ENCODE measurements around the gene TENM3. TPM values are rescaled to one million over a fixed set of nuclear protein-coding genes. Genes with fewer than 3 reads are reported as not detected.

Gene TENM3
- total and polyA plus RNA-seq, 2 of the 8 experiments (the other 6 are each of a cell fraction or from before 2014, with no cell fraction given), result 36.9 to 69.3 TPM

DNA sequence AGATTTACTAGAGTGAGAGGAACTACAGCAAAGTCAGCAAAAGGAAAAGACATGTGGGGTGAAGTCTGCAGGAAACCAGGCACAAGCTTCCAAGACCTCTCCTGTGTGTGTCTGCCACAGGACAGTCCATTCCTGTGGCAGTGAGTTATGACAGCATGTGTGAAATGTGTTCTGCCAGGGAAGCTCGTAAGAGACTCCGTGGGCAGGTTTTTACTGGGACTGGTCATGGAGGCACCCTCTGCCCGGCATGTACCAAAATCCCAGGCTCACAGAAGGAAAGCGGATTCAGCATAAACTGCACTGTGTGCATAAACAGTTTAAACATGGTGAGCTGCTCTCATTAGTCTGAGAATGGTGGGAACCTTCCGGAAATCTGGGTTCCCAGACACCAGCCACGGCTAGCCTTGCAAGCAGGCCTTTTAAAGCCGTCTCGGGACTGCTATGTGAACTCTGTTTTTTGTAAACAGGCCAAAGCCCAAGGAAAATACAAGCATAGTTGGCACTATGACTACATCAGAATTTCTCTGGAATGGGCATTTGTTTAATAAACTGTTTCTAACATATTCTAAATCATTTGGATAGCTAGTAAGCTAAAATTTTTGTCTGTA lies 288.5 kb downstream of the TENM3 start:
- FAIRE-seq (no peak), DNase-seq (ENCODE audit: low read depth in 1 of 2, low spot score in 2 of 2) (no peak)
- POLR2A ChIA-PET (ENCODE audit: partially characterized antibody), result interaction anchor here (1.0 to 1.5 kb wide), 2 partner anchors 8 to 34 kb away, joined by 3 read pairs; no protein-coding TSS in a partner anchor
- no peak overlapping the region for H2BK120ac ChIP-seq (replicated peaks; ENCODE audit: low read depth, low read length)
- no peak overlapping the region for H2AFZ ChIP-seq (ENCODE audit: low read length)
- peaks cover 4% of the 10 kb centered on the region; the same call in 1 of the 2 replicates for H3K79me1 ChIP-seq (ENCODE audit: low read depth, low read length)
- H3K27me3 ChIP-seq (replicated peaks in 1 of 4; ENCODE audit: control insufficient read depth in 3 of 4, extremely low read depth in 1 of 4, insufficient read depth in 3 of 4, low read length in 3 of 4), result no peaks in the 10 kb centered on the region
- H4K91ac ChIP-seq (replicated peaks; ENCODE audit: insufficient read length, low read length), result peak overlapping the region; percentile 20
- peaks cover 0 to 17% (median 4%) of the 10 kb centered on the region in 4 experiments; a peak in 6 of 7 replicates for H3K4me1 ChIP-seq (replicated peaks in 1 of 4; ENCODE audit: control insufficient read depth in 3 of 4, insufficient read depth in 4 of 4, low read length in 3 of 4)
- no peak overlapping the region for H3K4ac ChIP-seq (replicated peaks; ENCODE audit: insufficient read length, low read depth, low read length)
- no peak overlapping the region for H3K56ac ChIP-seq (replicated peaks; ENCODE audit: insufficient read length, low read depth, low read length)
- peak overlapping the region; percentile 52; the same call in 1 of the 2 replicates for H2BK12ac ChIP-seq (ENCODE audit: low read depth, low read length)
- H3K79me2 ChIP-seq (ENCODE audit: control insufficient read depth in 1 of 2, insufficient read depth in 2 of 2, low read length in 2 of 2), result peaks cover 0 to 53% of the 10 kb centered on the region in 2 experiments; a peak in 3 of 4 replicates
- H2BK15ac ChIP-seq (ENCODE audit: low read length), result no peak overlapping the region
- no peak overlapping the region for H3K14ac ChIP-seq (ENCODE audit: insufficient read length)
- H3K9me3 ChIP-seq (ENCODE audit: insufficient read depth in 2 of 2, low read depth in 1 of 2, low read length in 1 of 2), result no peaks in the 10 kb centered on the region
- no peaks in the 10 kb centered on the region for H4K20me1 ChIP-seq (replicated peaks in 1 of 2; ENCODE audit: control insufficient read depth in 1 of 2, insufficient read depth in 2 of 2, low read length in 2 of 2)
- 84% methylated on average over 8 of the region's 8 CpGs; no CpG with 5 or more reads in 1 of the 2 experiments for WGBS, 2 experiments (ENCODE audit: extremely low coverage in 1 of 2, insufficient coverage in 1 of 2, insufficient read length in 1 of 2, insufficient replicate concordance in 2 of 2, low coverage in 1 of 2, low lambda C conversion rate in 2 of 2, missing lambda C conversion rate in 1 of 2)
- no peak overlapping the region for H3K4me3 ChIP-seq (ENCODE audit: extremely low read depth in 1 of 4, insufficient read depth in 2 of 4, low read depth in 3 of 4, low read length in 4 of 4)
- no peaks in the 10 kb centered on the region for H3K36me3 ChIP-seq (ENCODE audit: control insufficient read depth in 2 of 4, insufficient read depth in 4 of 4, low read length in 3 of 4)
- no peak overlapping the region for H3K23ac ChIP-seq (ENCODE audit: insufficient read length)
- H2AK5ac ChIP-seq (ENCODE audit: low read depth, low read length), result no peak overlapping the region; the same call in 1 of the 2 replicates
- H3K23me2 ChIP-seq (ENCODE audit: low read depth, low read length), result no peaks in the 10 kb centered on the region
- no peak overlapping the region for H3K27ac ChIP-seq (ENCODE audit: low read depth, low read length)
- H4K5ac ChIP-seq (ENCODE audit: insufficient read length, low read depth, low read length), result no peak overlapping the region
- no peak overlapping the region for H2BK5ac ChIP-seq (ENCODE audit: low read depth, low read length)
- no peak overlapping the region for H3K4me2 ChIP-seq (ENCODE audit: insufficient read depth in 1 of 2, low read depth in 2 of 2, low read length in 2 of 2)
- TF ChIP-seq, protein P1, sequence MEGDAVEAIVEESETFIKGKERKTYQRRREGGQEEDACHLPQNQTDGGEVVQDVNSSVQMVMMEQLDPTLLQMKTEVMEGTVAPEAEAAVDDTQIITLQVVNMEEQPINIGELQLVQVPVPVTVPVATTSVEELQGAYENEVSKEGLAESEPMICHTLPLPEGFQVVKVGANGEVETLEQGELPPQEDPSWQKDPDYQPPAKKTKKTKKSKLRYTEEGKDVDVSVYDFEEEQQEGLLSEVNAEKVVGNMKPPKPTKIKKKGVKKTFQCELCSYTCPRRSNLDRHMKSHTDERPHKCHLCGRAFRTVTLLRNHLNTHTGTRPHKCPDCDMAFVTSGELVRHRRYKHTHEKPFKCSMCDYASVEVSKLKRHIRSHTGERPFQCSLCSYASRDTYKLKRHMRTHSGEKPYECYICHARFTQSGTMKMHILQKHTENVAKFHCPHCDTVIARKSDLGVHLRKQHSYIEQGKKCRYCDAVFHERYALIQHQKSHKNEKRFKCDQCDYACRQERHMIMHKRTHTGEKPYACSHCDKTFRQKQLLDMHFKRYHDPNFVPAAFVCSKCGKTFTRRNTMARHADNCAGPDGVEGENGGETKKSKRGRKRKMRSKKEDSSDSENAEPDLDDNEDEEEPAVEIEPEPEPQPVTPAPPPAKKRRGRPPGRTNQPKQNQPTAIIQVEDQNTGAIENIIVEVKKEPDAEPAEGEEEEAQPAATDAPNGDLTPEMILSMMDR (IDR thresholded peaks at IDR 0.05; ENCODE audit: control extremely low read depth in 1 of 3, insufficient read depth in 1 of 3, low read depth in 1 of 3, low read length in 3 of 3), result no peak
- no peak for TF ChIP-seq FOSL1 (IDR thresholded peaks at IDR 0.05; ENCODE audit: insufficient read depth, low read depth, low read length)
- no peak overlapping the region for H4K8ac ChIP-seq (ENCODE audit: extremely low read depth, insufficient read depth, low read length)
- no peak overlapping the region for H2BK20ac ChIP-seq (ENCODE audit: low read length)
- CTCF ChIA-PET (ENCODE audit: partially characterized antibody), result interaction anchor here (0.6 kb wide), 1 partner anchor 812 kb away, joined by 3 read pairs; no protein-coding TSS in a partner anchor
- H3K9ac ChIP-seq (replicated peaks in 1 of 4; ENCODE audit: extremely low read depth in 1 of 4, low read depth in 3 of 4, low read length in 3 of 4), result no peak overlapping the region
- no peak overlapping the region for H3K18ac ChIP-seq (ENCODE audit: extremely low read depth, low read length)
